ENCODE results near the gene GHRH.

The GHRH gene

GRCh38 chr20:37202267-37202943 lies 59.2 kb downstream of the GHRH start:
- FAIRE-seq: peak; percentile 84

GRCh38 chr20:37201827-37202162 lies 59.8 kb downstream of the GHRH start:
- FAIRE-seq: no peak

Measured in G401.6 (cell line).